Spleen (tissue), 7 donors: ENCODE results near the gene NEDD4L.

Experiments used
- POLR2A ChIP-seq, 3 donors: fragments of 450-650 bp; IDR thresholded peaks; one replicate each; pipeline ENCODE4 v1.5.1; 2017; ENCODE audit warnings: antibody characterized with exemption in 3 of 3, mild to moderate bottlenecking in 1 of 3
- POLR2AphosphoS5 ChIP-seq, 3 donors: sonication (generic); formaldehyde crosslinking; IDR thresholded peaks; one replicate each; pipeline ENCODE4 v1.5.1; 2017; ENCODE audit warnings: antibody characterized with exemption in 3 of 3
- TF ChIP-seq, protein P1 (sequence below), 11 experiments: fragments of 200-600 bp in 7 of 11; fragments of 450-650 bp in 4 of 11; sonication (generic) in 4 of 11; IDR thresholded peaks in 8 of 11; conservative IDR thresholded peaks in 3 of 11; 1 replicate in 7 of 11; 2 replicates in 4 of 11; pipeline versions ENCODE4 v1.4.0 to v1.8.0; 2016 to 2021; ENCODE audit warnings: antibody characterized with exemption in 11 of 11, inconsistent platforms in 4 of 11, mild to moderate bottlenecking in 1 of 11
- donor health status: DM: no; HTN: no; CAD: no; lungs with moderate emphysema.
- donor health status: DM: no; HTN: no; CAD: no.
- donor health status: DM: no; HTN: no; CAD: no.

DNA sequence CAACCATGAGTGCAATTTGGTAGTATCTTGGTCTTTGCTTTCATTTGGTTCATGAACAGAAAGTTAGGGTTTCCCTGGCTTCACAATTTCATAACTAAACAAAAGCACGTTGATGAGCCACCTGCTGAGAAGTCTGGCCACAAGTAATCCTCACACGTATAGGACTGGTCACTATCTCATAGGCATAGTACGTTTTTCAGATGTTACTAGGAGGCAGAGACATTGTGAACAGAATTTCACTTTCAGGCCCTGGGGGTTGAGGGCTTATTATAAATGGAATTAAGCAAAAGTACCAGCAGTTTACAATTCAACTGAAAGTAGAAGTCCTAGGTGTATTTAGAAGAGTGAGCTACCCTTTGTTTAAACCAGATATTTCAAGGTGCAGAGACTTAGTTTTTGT, 307.8 kb downstream of the NEDD4L start:
- TF ChIP-seq POLR2A (IDR thresholded peaks at IDR 0.05) (no peak), POLR2AphosphoS5 (IDR thresholded peaks at IDR 0.05) (no peak)
- TF ChIP-seq, protein P1, sequence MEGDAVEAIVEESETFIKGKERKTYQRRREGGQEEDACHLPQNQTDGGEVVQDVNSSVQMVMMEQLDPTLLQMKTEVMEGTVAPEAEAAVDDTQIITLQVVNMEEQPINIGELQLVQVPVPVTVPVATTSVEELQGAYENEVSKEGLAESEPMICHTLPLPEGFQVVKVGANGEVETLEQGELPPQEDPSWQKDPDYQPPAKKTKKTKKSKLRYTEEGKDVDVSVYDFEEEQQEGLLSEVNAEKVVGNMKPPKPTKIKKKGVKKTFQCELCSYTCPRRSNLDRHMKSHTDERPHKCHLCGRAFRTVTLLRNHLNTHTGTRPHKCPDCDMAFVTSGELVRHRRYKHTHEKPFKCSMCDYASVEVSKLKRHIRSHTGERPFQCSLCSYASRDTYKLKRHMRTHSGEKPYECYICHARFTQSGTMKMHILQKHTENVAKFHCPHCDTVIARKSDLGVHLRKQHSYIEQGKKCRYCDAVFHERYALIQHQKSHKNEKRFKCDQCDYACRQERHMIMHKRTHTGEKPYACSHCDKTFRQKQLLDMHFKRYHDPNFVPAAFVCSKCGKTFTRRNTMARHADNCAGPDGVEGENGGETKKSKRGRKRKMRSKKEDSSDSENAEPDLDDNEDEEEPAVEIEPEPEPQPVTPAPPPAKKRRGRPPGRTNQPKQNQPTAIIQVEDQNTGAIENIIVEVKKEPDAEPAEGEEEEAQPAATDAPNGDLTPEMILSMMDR (IDR thresholded peaks at IDR 0.05 in 8 of 11, conservative IDR thresholded peaks at IDR 0.05 in 3 of 11) = no peak
